Testis (tissue), 3 donors: Measurements from ENCODE around the gene DOK6. TPM values are rescaled to one million over a fixed set of nuclear protein-coding genes. Genes with fewer than 3 reads are reported as not detected.

Source experiments
- DNase-seq: peaks from one replicate; pipeline ENCODE4 v3.0.0-alpha.2; 2019
- H3K27ac ChIP-seq, 2 donors: fragments of 200-600 bp; sonication (generic); one replicate each; pipeline ENCODE4 v1.5.1; 2019
- H3K27me3 ChIP-seq: fragments of 200-600 bp; sonication (generic); one replicate; pipeline ENCODE4 v1.5.1; 2019
- H3K36me3 ChIP-seq: fragments of 200-600 bp; sonication (generic); one replicate; pipeline ENCODE4 v1.5.1; 2017; ENCODE audit warnings: low read depth; ENCODE audit errors: missing control alignments
- H3K4me1 ChIP-seq: fragments of 200-600 bp; sonication (generic); one replicate; pipeline ENCODE4 v1.5.1; 2019
- H3K4me3 ChIP-seq, 2 donors: fragments of 200-600 bp; sonication (generic); one replicate each; pipeline ENCODE4 v1.5.1; 2017 to 2019
- H3K9me3 ChIP-seq: fragments of 200-600 bp; sonication (generic); one replicate; pipeline ENCODE4 v1.5.1; 2017
- CTCF ChIP-seq, 3 experiments: fragments of 450-650 bp in 2 of 3; fragments of 200-600 bp in 1 of 3; sonication (generic) in 1 of 3; IDR thresholded peaks; one replicate each; pipeline ENCODE4 v1.5.1; 2016 to 2019; ENCODE audit warnings: antibody characterized with exemption in 3 of 3, mild to moderate bottlenecking in 2 of 3, moderate library complexity in 1 of 3
- POLR2A ChIP-seq: fragments of 450-650 bp; IDR thresholded peaks from one replicate; pipeline ENCODE4 v1.6.1; 2017; ENCODE audit warnings: antibody characterized with exemption, mild to moderate bottlenecking, moderate library complexity
- WGBS, 2 donors: methylation state at CpG; one replicate each; pipeline ENCODE4 v1.1.5; 2018; 5-methylcytosine and 5-hydroxymethylcytosine counted together
- intact Hi-C: fragments of 100-400 bp; cut with DNase I; formaldehyde crosslinking; loops from one replicate; pipeline ENCODE4 v1.15.1; 2023; ENCODE audit warnings: low total_unique reads
- polyA plus RNA-seq: library from polyadenylated mRNA; stranded (reverse); fragments of 350-450 nt; fragmentation: Illumina TruSeq; extraction: RNeasy Lipid Tissue Mini Kit (QIAGEN cat#74804); gene quantifications from one replicate; pipeline ENCODE4 v1.2.3, GENCODE V29; 2014; ENCODE audit warnings: low read depth, low replicate concordance; ENCODE audit not compliant: insufficient read depth
- total RNA-seq, 2 donors: library from RNA; depleted of rRNA; stranded (reverse); fragments of >200 nt; gene quantifications; one replicate each; pipeline ENCODE4 v1.2.3, GENCODE V29; 2016

Gene DOK6
- total and polyA plus RNA-seq, 3 donors from 2014 or later, result 0.71 to 11.1 (median 8.5) TPM

GRCh38 chr18:69635482-69635881 is 234.8 kb downstream of the DOK6 start:
- no peak for DNase-seq
- H3K9me3 ChIP-seq, result no peaks in the 10 kb centered on the region
- no peaks in the 10 kb centered on the region for H3K4me1 ChIP-seq
- no peaks in the 10 kb centered on the region for H3K36me3 ChIP-seq
- H3K27ac ChIP-seq, result no peak overlapping the region
- 96 to 100% methylated on average over 2 of the region's 2 CpGs for WGBS, 2 donors
- no peak overlapping the region for H3K4me3 ChIP-seq
- intact Hi-C loops, result no loop called here
- TF ChIP-seq POLR2A (no peak), CTCF (IDR thresholded peaks at IDR 0.05) (no peak)
- H3K27me3 ChIP-seq, result no peaks in the 10 kb centered on the region

GRCh38 chr18:69636529-69637301 is 236.0 kb downstream of the DOK6 start:
- Histone ChIP-seq H3K27ac (no peak overlapping the region), H3K4me1 (no peaks in the 10 kb centered on the region), H3K27me3 (no peaks in the 10 kb centered on the region), H3K9me3 (no peaks in the 10 kb centered on the region), H3K4me3 (no peak overlapping the region), H3K36me3 (no peaks in the 10 kb centered on the region)
- TF ChIP-seq CTCF (IDR thresholded peaks at IDR 0.05) (no peak), POLR2A (no peak)
- no peak for DNase-seq
- 90 to 92% methylated on average over 6 of the region's 6 CpGs for WGBS, 2 donors
- intact Hi-C loops, result no loop called here

- Histone ChIP-seq H3K9me3 (no peaks in the 10 kb centered on the region), H3K36me3 (no peaks in the 10 kb centered on the region), H3K4me1 (no peaks in the 10 kb centered on the region), H3K4me3 (no peak overlapping the region), H3K27ac (no peak overlapping the region), H3K27me3 (no peaks in the 10 kb centered on the region)
- DNase-seq, result no peak
- TF ChIP-seq POLR2A, result no peak
- no peak for TF ChIP-seq CTCF (IDR thresholded peaks at IDR 0.05)
- WGBS, 2 donors, result 0 to 82% methylated on average over 1 of the region's 1 CpG
- intact Hi-C loops, result no loop called here
Observed at GRCh38 chr18:69638056-69638455, 237.4 kb downstream of the DOK6 start.

- Histone ChIP-seq H3K27ac (no peak overlapping the region), H3K4me3 (no peak overlapping the region), H3K4me1 (no peaks in the 10 kb centered on the region), H3K27me3 (no peaks in the 10 kb centered on the region), H3K9me3 (no peaks in the 10 kb centered on the region), H3K36me3 (no peaks in the 10 kb centered on the region)
- TF ChIP-seq CTCF (IDR thresholded peaks at IDR 0.05) (no peak), POLR2A (no peak)
- intact Hi-C loops, result no loop called here
- 73 to 76% methylated on average over 3 of the region's 3 CpGs for WGBS, 2 donors
- DNase-seq, result no peak
Observed at GRCh38 chr18:69647702-69648101, 247.0 kb downstream of the DOK6 start.

- no peaks in the 10 kb centered on the region for H3K36me3 ChIP-seq
- no peaks in the 10 kb centered on the region for H3K9me3 ChIP-seq
- DNase-seq, result no peak
- intact Hi-C loops, result no loop called here
- no peak overlapping the region for H3K27ac ChIP-seq
- TF ChIP-seq CTCF (IDR thresholded peaks at IDR 0.05) (no peak), POLR2A (no peak)
- H3K4me1 ChIP-seq, result no peaks in the 10 kb centered on the region
- 54 to 69% methylated on average over 3 of the region's 3 CpGs for WGBS, 2 donors
- H3K27me3 ChIP-seq, result no peaks in the 10 kb centered on the region
- no peak overlapping the region for H3K4me3 ChIP-seq
Observed at GRCh38 chr18:69648486-69648885, 247.8 kb downstream of the DOK6 start.
